ENCODE measurements around the gene ACLY.

GRCh38 chr17:41891135-41892020, 27.4 kb downstream of the ACLY start:
- no peak for TF ChIP-seq POLR2A (IDR thresholded peaks at IDR 0.05; ENCODE audit: low read length)
- TF ChIP-seq HOXB5 (CRISPR knock-in tag; IDR thresholded peaks at IDR 0.05) = no peak
- TF ChIP-seq CTCF (IDR thresholded peaks at IDR 0.05) = no peak
- no peak for TF ChIP-seq CEBPB (IDR thresholded peaks at IDR 0.05)
- no peak for TF ChIP-seq RAD21 (conservative IDR thresholded peaks at IDR 0.05 in 1 of 2, IDR thresholded peaks at IDR 0.05 in 1 of 2)
- TF ChIP-seq EP300 (IDR thresholded peaks at IDR 0.05) = 0 out of 5 replicates have a peak, but pooled peaks of 1 of the 2 experiments have one; percentile 16
- TF ChIP-seq BHLHE40 (IDR thresholded peaks at IDR 0.05; ENCODE audit: low read depth, low read length) = no peak
- TF ChIP-seq POLR2AphosphoS2 (conservative IDR thresholded peaks at IDR 0.05; ENCODE audit: low read length) = no peak; the same call in 1 of the 2 replicates
- TF ChIP-seq MAZ (IDR thresholded peaks at IDR 0.05; ENCODE audit: borderline replicate concordance, low read depth, low read length) = no peak
- TF ChIP-seq USF2 (IDR thresholded peaks at IDR 0.05) = no peak
- no peak for TF ChIP-seq ZFP36 (IDR thresholded peaks at IDR 0.05; ENCODE audit: borderline replicate concordance, partially characterized antibody)
- no peak for TF ChIP-seq REST (IDR thresholded peaks at IDR 0.05)
- no peak for TF ChIP-seq HEYL (CRISPR knock-in tag; IDR thresholded peaks at IDR 0.05)
- TF ChIP-seq HOXB13 (CRISPR knock-in tag; IDR thresholded peaks at IDR 0.05; ENCODE audit: low read depth) = no peak
